GM18873 (cell line): Measurements from ENCODE around the gene BCL7C.
"Not testable (repeated sequence)": the region's sequence is repeated elsewhere in the genome, so short reads cannot be mapped to it uniquely, and the experiment has no call there.

Source experiments
- ATAC-seq: cut with Tn5 transposase; IDR thresholded peaks from one replicate; pipeline ENCODE4 v1.9.1; 2021; ENCODE audit warnings: mild to moderate bottlenecking, moderate library complexity, moderate number of reproducible peaks; ENCODE audit not compliant: unreplicated experiment, low FRiP score

Gene BCL7C

DNA sequence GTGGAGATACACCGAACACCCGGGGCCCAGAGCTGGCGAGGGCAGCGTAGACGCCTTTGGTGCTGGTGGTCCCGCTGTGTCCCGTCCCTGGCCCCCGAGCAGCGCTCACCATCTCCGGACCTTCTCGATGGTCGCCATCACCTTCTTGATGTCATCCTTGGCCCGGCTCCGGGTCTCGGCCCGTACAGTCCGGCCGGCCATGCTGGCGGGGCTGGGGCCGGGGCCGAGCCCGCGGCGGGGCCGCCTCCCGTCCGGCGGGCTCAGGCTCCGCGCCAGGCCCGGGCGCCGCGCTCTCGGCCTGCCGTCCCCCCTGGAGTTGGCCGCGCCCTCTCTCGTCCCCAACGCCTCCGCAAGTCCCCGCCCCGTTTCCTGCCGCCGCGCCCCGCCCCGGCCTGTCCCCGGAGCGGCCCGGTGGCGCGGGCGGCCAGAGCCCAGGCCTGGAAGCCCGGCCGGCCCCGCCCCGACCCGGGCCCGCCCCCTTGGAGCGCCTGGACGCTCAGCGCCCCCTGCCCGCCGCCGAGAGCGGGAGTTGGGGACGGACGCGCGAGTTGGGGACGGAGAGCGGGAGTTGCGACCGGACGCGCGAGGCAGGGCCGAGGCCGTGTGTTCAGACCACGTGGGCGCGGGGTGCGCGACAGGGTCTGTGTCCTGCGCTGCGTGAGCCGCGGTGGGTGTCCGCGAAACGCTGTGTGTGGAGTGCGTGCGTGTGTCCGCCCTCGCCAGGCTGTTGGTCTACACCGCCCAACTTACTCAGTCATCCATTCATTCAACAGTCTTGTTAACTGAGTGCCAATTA is at the start of gene BCL7C:
BCL7C (minus strand) TSS at position 334 of the 796 bp plus-strand sequence; CDS start at position 201, 133 bp downstream.
- peak; percentile 51 for ATAC-seq

- ATAC-seq, result no peak
These were observed 48.5 kb upstream of the BCL7C start for GRCh38 chr16:30942426-30942806.

DNA sequence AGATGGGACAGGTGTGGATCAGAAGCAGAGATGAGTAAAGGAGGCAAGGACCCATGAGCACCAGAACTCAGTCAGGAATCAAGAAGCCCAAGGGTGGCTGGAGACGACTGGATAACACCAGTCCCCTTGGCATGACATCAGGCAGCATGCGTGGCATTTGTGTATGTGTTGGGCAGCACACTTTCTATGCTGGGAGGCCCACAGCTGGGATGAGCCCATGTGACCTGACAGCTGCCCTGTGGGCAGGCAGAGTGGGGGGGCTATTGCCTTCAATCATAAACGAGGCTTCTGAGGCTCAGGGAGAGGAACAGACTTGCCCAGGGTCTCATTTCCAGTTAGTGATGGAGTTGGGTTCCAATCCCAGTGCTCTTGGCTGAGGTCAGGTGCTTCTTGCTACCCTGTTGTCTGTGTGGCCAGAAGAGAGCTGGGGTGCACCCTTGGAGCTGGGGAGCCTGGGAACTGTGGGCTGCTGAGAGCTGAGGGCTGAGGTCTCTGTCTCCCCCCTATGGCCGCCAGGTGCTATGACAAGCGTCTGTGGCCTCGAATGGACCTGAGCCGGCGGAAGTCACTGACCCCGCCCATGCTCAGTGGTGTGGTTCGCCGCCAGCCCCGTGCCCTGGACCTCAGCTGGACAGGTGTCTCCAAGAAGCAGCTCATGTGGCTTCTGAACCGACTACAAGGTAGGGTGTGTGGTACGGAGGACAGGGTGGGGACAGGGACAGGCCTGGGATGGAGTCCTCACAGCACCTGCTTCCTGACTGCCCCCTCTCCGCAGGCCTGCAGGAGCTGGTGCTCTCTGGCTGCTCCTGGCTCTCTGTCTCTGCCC is 47.9 kb upstream of the BCL7C start:
- ATAC-seq, result peak; percentile 74

GRCh38 chr16:30939571-30939970 is 45.7 kb upstream of the BCL7C start:
- not testable (repeated sequence) for ATAC-seq

GRCh38 chr16:30937692-30938091 is 43.8 kb upstream of the BCL7C start:
- ATAC-seq, result no peak

DNA sequence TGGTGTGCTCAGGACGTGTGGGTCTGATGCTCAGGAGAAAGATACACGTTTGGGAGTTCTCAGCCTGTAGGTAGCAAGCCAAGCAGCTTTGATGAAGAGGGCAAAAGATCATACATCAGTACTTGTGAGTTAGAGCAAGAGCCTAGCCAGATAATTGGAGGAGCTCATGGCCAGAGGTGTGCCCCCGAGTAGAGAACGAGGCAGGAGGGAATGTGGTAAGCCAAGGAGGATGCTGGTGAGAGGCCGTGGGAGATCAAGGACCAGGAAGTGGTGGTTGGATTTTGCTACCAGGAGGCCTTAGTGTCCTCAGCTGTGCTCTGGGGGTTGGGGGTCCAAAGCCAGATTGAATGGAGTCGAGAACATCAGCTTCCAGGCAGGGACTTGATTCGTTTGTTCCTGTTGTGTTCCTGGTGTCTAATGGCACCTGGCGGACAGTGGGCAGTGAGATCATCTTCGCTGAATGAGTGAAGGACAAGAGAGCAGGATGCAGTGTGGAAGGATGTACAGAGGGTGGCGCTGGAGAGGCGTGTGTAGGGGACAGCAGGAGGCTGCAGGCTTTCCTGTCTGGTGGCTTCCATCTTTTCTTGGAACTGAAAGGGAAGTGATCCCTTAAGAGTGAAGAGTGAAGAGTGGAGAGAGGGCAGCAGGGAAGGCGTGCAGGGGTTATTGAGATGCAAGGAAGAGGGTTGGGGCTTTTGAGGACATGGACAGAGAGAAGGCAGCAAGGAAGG is 41.1 kb upstream of the BCL7C start:
- no peak for ATAC-seq

- ATAC-seq, result no peak
These were observed 37.3 kb upstream of the BCL7C start for GRCh38 chr16:30931068-30931650.

DNA sequence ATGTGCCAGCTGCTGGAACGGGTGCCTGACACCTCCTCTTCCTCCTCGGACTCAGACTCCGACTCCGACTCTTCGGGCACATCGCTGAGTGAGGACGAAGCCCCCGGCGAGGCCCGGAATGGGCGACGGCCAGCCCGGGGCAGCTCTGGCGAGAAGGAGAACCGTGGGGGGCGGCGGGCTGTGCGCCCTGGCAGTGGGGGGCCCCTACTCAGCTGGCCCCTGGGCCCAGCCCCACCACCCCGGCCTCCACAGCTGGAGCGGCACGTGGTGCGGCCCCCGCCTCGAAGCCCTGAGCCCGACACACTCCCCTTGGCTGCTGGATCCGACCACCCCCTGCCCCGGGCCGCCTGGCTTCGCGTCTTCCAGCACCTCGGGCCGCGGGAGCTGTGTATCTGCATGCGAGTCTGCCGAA is 36.3 kb upstream of the BCL7C start:
- ATAC-seq, result no peak

DNA sequence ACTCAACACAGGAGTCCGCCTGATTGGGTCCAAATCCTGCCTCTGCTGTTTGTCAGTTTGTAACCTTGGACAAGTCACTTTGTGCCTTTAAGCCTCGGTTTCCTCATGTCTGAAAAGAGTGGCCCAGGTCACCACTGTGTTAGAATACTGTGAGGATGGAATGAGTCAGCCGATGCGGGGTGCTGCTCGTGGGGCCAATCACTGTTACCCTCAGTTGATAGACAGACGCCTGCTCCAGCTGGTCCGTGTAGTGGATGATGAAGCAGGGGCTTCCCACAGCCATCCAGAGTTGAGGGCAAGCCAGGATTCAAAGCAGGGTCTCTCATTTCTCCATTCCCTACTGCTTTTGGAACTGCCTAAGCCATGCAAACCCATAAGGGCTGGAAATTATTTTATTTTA is 35.3 kb upstream of the BCL7C start:
- ATAC-seq, result no peak

- no peak for ATAC-seq
These were observed 34.5 kb upstream of the BCL7C start for GRCh38 chr16:30928390-30928789.

DNA sequence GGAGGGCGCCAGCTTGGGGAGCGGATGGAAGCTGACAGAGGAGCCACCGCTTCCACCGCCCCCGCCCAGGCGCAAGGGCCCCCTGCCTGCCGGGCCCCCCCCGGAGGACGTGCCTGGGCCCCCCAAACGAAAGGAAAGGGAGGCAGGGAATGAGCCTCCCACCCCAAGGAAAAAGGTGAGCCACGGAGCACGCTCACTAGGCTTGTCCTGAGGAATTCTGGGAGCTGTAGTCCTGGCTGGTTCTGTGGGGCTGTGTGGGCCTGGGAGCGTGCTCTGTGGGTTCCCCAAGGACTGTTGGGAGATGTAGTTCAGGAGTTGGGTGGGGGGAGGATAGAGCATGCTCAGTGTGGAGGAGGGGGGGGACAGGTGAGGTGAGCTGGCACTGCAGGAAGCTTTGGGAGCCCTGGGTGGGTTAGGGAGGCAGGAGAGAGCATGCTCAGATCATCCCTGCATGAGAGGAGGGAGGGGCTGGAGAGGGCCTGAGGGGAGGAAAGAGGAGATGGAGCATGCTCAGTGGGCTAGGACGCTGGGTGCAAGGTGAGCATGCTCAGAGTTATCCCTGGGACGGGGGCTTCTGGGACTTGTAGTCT is 34.0 kb upstream of the BCL7C start:
- ATAC-seq, result no peak

GRCh38 chr16:30926937-30927788 is 33.3 kb upstream of the BCL7C start:
- no peak for ATAC-seq

GRCh38 chr16:30925995-30926811 is 32.3 kb upstream of the BCL7C start:
- ATAC-seq, result no peak

DNA sequence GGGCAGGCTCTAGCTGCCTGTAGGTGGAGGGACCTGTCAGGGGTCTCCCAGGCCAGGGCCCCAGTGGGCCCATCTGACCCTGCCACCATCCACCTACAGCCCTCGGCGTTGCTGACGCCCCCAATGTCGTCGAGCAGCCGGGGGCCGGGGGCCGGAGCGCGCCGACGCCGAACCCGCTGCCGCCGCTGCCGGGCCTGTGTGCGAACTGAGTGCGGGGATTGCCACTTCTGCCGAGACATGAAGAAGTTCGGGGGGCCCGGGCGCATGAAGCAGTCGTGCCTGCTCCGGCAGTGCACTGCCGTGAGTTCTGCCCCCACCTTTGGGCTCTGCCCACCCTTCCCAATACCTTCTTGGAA is 31.7 kb upstream of the BCL7C start:
- no peak for ATAC-seq

- ATAC-seq, result no peak
These were observed 31.2 kb upstream of the BCL7C start for GRCh38 chr16:30924913-30925631.

GRCh38 chr16:30924076-30924912 is 30.4 kb upstream of the BCL7C start:
- no peak for ATAC-seq

- no peak for ATAC-seq
These were observed 29.7 kb upstream of the BCL7C start, which contains the start of gene FBXL19 for GRCh38 chr16:30923554-30924075. Gene FBXL19, plus strand, starts transcription at chr16:30923572. Its CDS starts 2,183 bp downstream, at chr16:30925755.
